Ovary (tissue), 9 donors: ENCODE results near the gene GPD1L. TPM values are rescaled to one million over a fixed set of nuclear protein-coding genes. Genes with fewer than 3 reads are reported as not detected.
"Not testable (repeated sequence)": the region's sequence is repeated elsewhere in the genome, so short reads cannot be mapped to it uniquely, and the experiment has no call there.

Source experiments
- DNase-seq, 5 donors: peaks; one replicate each; pipeline ENCODE4 v3.0.0-alpha.2; 2019 to 2020
- H3K27ac ChIP-seq, 2 donors: fragments of 200-600 bp; one replicate each; pipeline versions ENCODE4 v1.5.1 to v1.8.0; 2019 to 2022
- H3K27me3 ChIP-seq: fragments of 200-600 bp; one replicate; pipeline ENCODE4 v1.8.0; 2022
- H3K36me3 ChIP-seq: fragments of 200-600 bp; sonication (generic); one replicate; pipeline ENCODE4 v1.5.1; 2019
- H3K4me1 ChIP-seq: one replicate; pipeline ENCODE4 v1.8.1; 2013; ENCODE audit warnings: mild to moderate bottlenecking, moderate library complexity; ENCODE audit not compliant: insufficient read depth
- H3K4me3 ChIP-seq: fragments of 200-600 bp; sonication (generic); one replicate; pipeline ENCODE4 v1.5.1; 2017
- H3K9me3 ChIP-seq, 2 donors: fragments of 200-600 bp in 1 of 2; sonication (generic) in 1 of 2; one replicate each; pipeline versions ENCODE4 v1.5.1 to v1.8.1; 2013 to 2019; ENCODE audit warnings: mild to moderate bottlenecking in 1 of 2, moderate library complexity in 1 of 2
- EP300 ChIP-seq: sonication (generic); formaldehyde crosslinking; IDR thresholded peaks from one replicate; pipeline ENCODE4 v1.6.1; 2017; ENCODE audit warnings: antibody characterized with exemption
- POLR2A ChIP-seq: fragments of 450-650 bp; IDR thresholded peaks from one replicate; pipeline ENCODE4 v1.6.1; 2017; ENCODE audit warnings: antibody characterized with exemption, mild to moderate bottlenecking, moderate library complexity
- WGBS, 3 donors: extraction: QIAGEN DNeasy Blood & Tissue Kit in 1 of 3; methylation state at CpG; one replicate each; pipeline versions ENCODE4 v1.1.5 to v1.1.7; 2013 to 2017; 5-methylcytosine and 5-hydroxymethylcytosine counted together
- intact Hi-C, 4 donors: fragments of 100-400 bp; cut with DNase I; formaldehyde crosslinking; loops; one replicate each; pipeline versions ENCODE4 v1.11.0 to v1.15.1; 2022 to 2023
- polyA plus RNA-seq, 2 donors: library from polyadenylated mRNA; stranded (reverse); fragments of 200-250 nt in 1 of 2; fragments of 350-450 nt in 1 of 2; fragmentation: Illumina TruSeq in 1 of 2; extraction: RNeasy Lipid Tissue Mini Kit (QIAGEN cat#74804) in 1 of 2; gene quantifications; one replicate each; pipeline ENCODE4 v1.2.3, GENCODE V29; 2013 to 2014
- total RNA-seq, 7 donors: library from RNA; depleted of rRNA in 2 of 7; stranded (reverse); fragments of >200 nt in 2 of 7; fragmentation: NEBNext Ultra II Directional in 3 of 7; extraction: Animal tissue kit (Norgen Biotek cat#: 25700) in 3 of 7; gene quantifications; one replicate each; pipeline versions ENCODE4 v1.1.0 to v1.2.4, GENCODE V29; 2016 to 2023
- TF ChIP-seq, protein P1 (sequence below), 3 donors: fragments of 450-650 bp in 2 of 3; fragments of 200-600 bp in 1 of 3; IDR thresholded peaks; one replicate each; pipeline versions ENCODE4 v1.5.1 to v1.8.0; 2016 to 2022; ENCODE audit warnings: antibody characterized with exemption in 3 of 3, mild to moderate bottlenecking in 1 of 3
- donor health status: DM: no; HTN: no; CAD: no; lungs with moderate emphysema.
- donor health status: DM: no; HTN: no; CAD: no.
- donor health status: Bipolar disorder and iron deficiency.
- donor health status: DM: yes; HTN: yes; CAD: no.
- donor health status: DM: no; HTN: no; CAD: no.
- donor health status: DM: yes; HTN: yes; CAD: no.

The GPD1L gene
- total and polyA plus RNA-seq, 9 donors = 14.4 to 38.4 (median 29.4) TPM

DNA sequence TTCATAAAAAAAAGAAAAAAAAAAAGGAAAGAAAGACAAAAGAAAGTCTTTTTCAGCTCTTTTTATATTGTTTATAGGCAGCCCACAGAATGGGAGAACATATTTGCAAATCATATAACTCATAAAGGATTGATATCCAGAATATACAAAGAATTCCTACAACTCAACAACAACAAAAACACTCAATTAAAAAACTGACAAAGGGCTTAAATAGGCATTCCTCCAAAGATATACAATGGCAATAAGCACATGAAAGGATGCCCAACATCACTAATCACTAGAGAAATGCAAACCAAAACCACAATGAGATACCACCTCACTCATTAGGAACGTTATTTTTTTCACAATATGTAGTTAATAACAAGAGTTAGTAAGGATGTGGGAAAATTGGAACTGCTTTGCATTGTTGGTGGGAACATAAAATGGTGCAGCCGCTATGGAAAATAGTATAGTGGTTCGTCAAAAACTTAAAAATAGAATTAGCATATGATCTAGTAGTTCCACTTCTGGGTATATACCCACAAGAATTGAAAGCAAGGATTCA is 77.8 kb downstream of the GPD1L start:
- intact Hi-C loops = no loop called here
- Histone ChIP-seq H3K27ac (no peak overlapping the region), H3K9me3 (no peaks in the 10 kb centered on the region), H3K36me3 (no peaks in the 10 kb centered on the region), H3K27me3 (no peaks in the 10 kb centered on the region), H3K4me3 (no peak overlapping the region), H3K4me1 (no peaks in the 10 kb centered on the region)
- TF ChIP-seq, protein P1, sequence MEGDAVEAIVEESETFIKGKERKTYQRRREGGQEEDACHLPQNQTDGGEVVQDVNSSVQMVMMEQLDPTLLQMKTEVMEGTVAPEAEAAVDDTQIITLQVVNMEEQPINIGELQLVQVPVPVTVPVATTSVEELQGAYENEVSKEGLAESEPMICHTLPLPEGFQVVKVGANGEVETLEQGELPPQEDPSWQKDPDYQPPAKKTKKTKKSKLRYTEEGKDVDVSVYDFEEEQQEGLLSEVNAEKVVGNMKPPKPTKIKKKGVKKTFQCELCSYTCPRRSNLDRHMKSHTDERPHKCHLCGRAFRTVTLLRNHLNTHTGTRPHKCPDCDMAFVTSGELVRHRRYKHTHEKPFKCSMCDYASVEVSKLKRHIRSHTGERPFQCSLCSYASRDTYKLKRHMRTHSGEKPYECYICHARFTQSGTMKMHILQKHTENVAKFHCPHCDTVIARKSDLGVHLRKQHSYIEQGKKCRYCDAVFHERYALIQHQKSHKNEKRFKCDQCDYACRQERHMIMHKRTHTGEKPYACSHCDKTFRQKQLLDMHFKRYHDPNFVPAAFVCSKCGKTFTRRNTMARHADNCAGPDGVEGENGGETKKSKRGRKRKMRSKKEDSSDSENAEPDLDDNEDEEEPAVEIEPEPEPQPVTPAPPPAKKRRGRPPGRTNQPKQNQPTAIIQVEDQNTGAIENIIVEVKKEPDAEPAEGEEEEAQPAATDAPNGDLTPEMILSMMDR (IDR thresholded peaks at IDR 0.05) = no peak
- TF ChIP-seq EP300 = no peak
- TF ChIP-seq POLR2A = no peak
- no peak for DNase-seq
- WGBS, 3 donors = 61 to 68% (median 68%) methylated on average over 3 of the region's 3 CpGs

DNA sequence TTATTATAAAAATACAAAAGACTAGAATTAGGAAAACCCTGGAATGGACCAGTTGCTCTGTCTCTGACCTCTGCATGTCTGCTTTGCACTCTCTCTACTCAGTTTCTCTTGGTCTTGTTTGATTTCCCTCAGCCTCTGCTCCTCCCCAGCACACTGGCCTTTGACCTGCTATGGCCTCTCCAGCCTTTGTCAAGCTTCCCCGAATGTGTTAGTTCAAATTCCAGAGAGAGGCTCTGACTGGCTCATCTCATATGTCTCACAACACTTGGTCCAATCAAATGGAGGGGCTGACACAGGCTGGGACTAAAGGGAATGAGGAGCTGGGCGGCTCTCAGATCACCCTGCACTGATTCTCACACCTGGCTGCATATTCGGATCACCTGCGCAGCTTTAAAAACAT is 79.7 kb downstream of the GPD1L start:
- intact Hi-C loops = no loop called here
- Histone ChIP-seq H3K36me3 (no peaks in the 10 kb centered on the region), H3K4me1 (no peaks in the 10 kb centered on the region), H3K27me3 (no peaks in the 10 kb centered on the region), H3K4me3 (no peak overlapping the region), H3K27ac (no peak overlapping the region), H3K9me3 (no peaks in the 10 kb centered on the region)
- no peak for TF ChIP-seq EP300
- TF ChIP-seq, protein P1 (IDR thresholded peaks at IDR 0.05) = no peak
- TF ChIP-seq POLR2A = no peak
- no peak for DNase-seq
- 72 to 75% (median 74%) methylated on average over 4 of the region's 4 CpGs for WGBS, 3 donors

DNA sequence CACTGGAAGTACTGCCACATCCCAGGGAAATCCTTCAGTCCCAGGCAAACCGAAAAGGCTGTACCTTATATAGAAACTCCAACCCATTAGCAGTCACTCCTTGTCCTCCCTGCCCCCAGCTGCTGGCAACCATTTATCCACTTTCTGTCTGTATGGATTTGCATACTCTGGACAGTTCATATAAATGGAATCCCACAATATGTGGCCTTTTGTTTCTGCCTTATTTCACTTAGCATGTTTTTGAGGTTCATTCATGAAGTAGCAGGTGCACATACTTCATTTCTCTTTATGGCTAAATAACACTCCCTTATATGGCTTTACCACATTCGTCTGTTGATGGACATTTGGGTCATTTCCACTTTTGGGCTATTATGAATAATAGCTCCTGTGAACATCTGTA is 80.5 kb downstream of the GPD1L start:
- WGBS, 3 donors = 79 to 87% (median 85%) methylated on average over 2 of the region's 2 CpGs
- Histone ChIP-seq H3K4me1 (no peaks in the 10 kb centered on the region), H3K36me3 (no peaks in the 10 kb centered on the region), H3K27me3 (no peaks in the 10 kb centered on the region), H3K27ac (no peak overlapping the region), H3K4me3 (no peak overlapping the region), H3K9me3 (no peaks in the 10 kb centered on the region)
- TF ChIP-seq POLR2A (no peak), EP300 (no peak)
- TF ChIP-seq, protein P1 (IDR thresholded peaks at IDR 0.05) = no peak
- intact Hi-C loops = no loop called here
- DNase-seq = no peak

DNA sequence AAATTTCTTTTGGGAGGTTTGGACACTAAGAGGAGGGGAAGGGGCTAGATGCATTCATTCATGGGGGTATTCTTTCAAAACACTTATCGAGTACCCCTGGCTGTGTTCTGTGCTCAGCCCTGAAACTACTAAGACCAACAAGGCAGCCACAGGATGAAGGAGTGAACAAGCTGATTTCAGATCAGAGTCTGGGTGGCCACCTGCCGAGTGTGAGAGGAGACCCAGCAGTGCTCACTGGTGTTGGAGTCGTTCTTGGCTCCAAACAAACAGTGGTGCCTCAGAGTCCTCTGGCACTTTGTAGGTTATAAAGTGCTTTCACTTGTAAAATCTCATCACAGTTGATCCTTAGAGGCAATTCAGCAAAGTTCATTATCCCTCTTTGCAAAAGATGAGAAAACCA is 83.3 kb downstream of the GPD1L start:
- 57 to 59% (median 58%) methylated on average over 3 of the region's 3 CpGs for WGBS, 3 donors
- Histone ChIP-seq H3K9me3 (no peaks in the 10 kb centered on the region), H3K27me3 (no peaks in the 10 kb centered on the region), H3K36me3 (no peaks in the 10 kb centered on the region), H3K27ac (no peak overlapping the region), H3K4me1 (no peaks in the 10 kb centered on the region), H3K4me3 (no peak overlapping the region)
- intact Hi-C loops = no loop called here
- TF ChIP-seq EP300 = no peak
- no peak for TF ChIP-seq POLR2A
- TF ChIP-seq, protein P1 (IDR thresholded peaks at IDR 0.05) = no peak
- no peak for DNase-seq

DNA sequence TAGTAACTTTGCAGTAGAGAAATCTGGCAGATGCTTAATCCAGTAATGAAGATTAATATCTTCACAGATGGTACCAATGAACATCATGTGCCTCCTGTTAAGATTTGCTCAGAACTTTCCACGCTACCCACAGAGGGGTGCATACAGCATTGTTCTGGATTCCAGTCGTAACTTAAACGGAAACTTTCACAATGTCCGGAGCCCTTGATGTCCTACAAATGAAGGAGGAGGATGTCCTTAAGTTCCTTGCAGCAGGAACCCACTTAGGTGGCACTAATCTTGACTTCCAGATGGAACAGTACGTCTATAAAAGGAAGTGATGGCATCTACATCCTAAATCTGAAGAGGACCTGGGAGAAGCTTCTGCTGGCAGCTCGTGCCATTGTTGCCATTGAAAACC is 84.1 kb downstream of the GPD1L start:
- H3K4me1 ChIP-seq, DNase-seq, intact Hi-C loops, H3K27ac ChIP-seq, H3K27me3 ChIP-seq, H3K9me3 ChIP-seq, H3K4me3 ChIP-seq, H3K36me3 ChIP-seq: not testable (repeated sequence)
- WGBS, 3 donors = 83 to 89% (median 84%) methylated on average over 6 of the region's 6 CpGs
